Measurements from ENCODE around the gene NUP133. TPM values are rescaled to one million over a fixed set of nuclear protein-coding genes. Genes with fewer than 3 reads are reported as not detected.
"Not testable (repeated sequence)": the region's sequence is repeated elsewhere in the genome, so short reads cannot be mapped to it uniquely, and the experiment has no call there.

Gene NUP133
- total RNA-seq, 1 donor from 2014 or later = 38.3 TPM

DNA sequence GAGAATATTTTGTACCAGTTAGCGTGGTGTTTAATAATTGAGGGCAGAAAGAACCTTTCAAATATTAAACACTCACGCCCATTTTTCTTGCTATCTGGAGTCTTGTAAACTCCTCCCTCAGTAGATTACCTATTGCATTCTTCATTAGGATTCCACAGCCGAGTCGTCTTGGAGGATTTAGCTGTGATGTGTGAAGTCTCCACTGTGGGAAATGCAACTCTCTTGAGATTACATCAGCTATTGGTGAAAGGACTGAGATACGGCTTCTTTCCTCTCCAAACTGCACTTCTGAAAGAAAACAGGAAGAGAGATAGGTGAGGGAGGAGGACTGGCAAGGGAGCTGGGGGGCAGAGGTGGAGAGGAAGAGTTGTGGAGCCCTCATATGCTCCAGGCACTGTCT lies 110.4 kb downstream of the NUP133 start:
- Histone ChIP-seq H3K36me3 (no peaks in the 10 kb centered on the region), H3K9me3 (no peaks in the 10 kb centered on the region), H3K27me3 (no peaks in the 10 kb centered on the region), H3K4me3 (no peak overlapping the region), H3K4me1 (no peaks in the 10 kb centered on the region), H3K27ac (no peak overlapping the region)
- intact Hi-C loops (cut with DNase I) = no loop called here
- no peak for DNase-seq (ENCODE audit: extremely low spot score in 2 of 2)
- TF ChIP-seq POLR2AphosphoS5 (IDR thresholded peaks at IDR 0.05; ENCODE audit: insufficient read depth in 1 of 2, low read depth in 1 of 2) = no peak
- TF ChIP-seq CTCF (IDR thresholded peaks at IDR 0.05) = no peak
- no peak for TF ChIP-seq POLR2A (IDR thresholded peaks at IDR 0.05)

- no peak for DNase-seq (ENCODE audit: extremely low spot score in 2 of 2)
- Histone ChIP-seq H3K27me3 (no peaks in the 10 kb centered on the region), H3K9me3 (no peaks in the 10 kb centered on the region), H3K4me3 (no peak overlapping the region), H3K27ac (no peak overlapping the region), H3K36me3 (no peaks in the 10 kb centered on the region), H3K4me1 (no peaks in the 10 kb centered on the region)
- intact Hi-C loops (cut with DNase I) = no loop called here
- no peak for TF ChIP-seq POLR2AphosphoS5 (IDR thresholded peaks at IDR 0.05; ENCODE audit: insufficient read depth in 1 of 2, low read depth in 1 of 2)
- no peak for TF ChIP-seq CTCF (IDR thresholded peaks at IDR 0.05)
- TF ChIP-seq POLR2A (IDR thresholded peaks at IDR 0.05) = no peak
Observed at GRCh38 chr1:229396585-229397206, 111.4 kb downstream of the NUP133 start.

- H3K9me3 ChIP-seq; intact Hi-C loops (cut with DNase I); H3K4me3 ChIP-seq; H3K27ac ChIP-seq; H3K27me3 ChIP-seq; H3K36me3 ChIP-seq; H3K4me1 ChIP-seq; DNase-seq (ENCODE audit: extremely low spot score in 2 of 2): not testable (repeated sequence)
Observed at GRCh38 chr1:229394517-229394916, 113.6 kb downstream of the NUP133 start.

- Histone ChIP-seq H3K9me3 (no peaks in the 10 kb centered on the region), H3K27me3 (no peaks in the 10 kb centered on the region), H3K27ac (no peak overlapping the region), H3K4me1 (no peaks in the 10 kb centered on the region), H3K36me3 (no peaks in the 10 kb centered on the region), H3K4me3 (no peak overlapping the region)
- no peak for DNase-seq (ENCODE audit: extremely low spot score in 2 of 2)
- intact Hi-C loops (cut with DNase I) = no loop called here
- TF ChIP-seq POLR2AphosphoS5 (IDR thresholded peaks at IDR 0.05; ENCODE audit: insufficient read depth in 1 of 2, low read depth in 1 of 2) (no peak), POLR2A (IDR thresholded peaks at IDR 0.05) (no peak), CTCF (IDR thresholded peaks at IDR 0.05) (no peak)
Observed at GRCh38 chr1:229392936-229393335, 115.2 kb downstream of the NUP133 start.

Small RNA genes within 50 kb of the gene (small RNA-seq; reads per million reads assigned to genes)
- gene RN7SKP276 = not detected
- gene RNA5SP78 = not detected
- not detected for gene RNU4-21P

Other genes with a start within 250 kb of the NUP133 start
- 16.5 TPM for gene RAB4A, start 237.2 kb downstream of the NUP133 start, total RNA-seq
- gene CCSAP, start 165.3 kb downstream of the NUP133 start, total RNA-seq = 3.9 TPM
- not detected for gene ACTA1, start 74.2 kb downstream of the NUP133 start, total RNA-seq
- 12.5 TPM for gene ABCB10, start 50.4 kb upstream of the NUP133 start, total RNA-seq
- 12.5 TPM for gene TAF5L, start 117.8 kb upstream of the NUP133 start, total RNA-seq
- gene URB2, start 117.9 kb upstream of the NUP133 start, total RNA-seq = 9.3 TPM

Data from vagina (tissue), 2 donors.